ENCODE data around the gene H2BK1. TPM values are rescaled to one million over a fixed set of nuclear protein-coding genes. Genes with fewer than 3 reads are reported as not detected.

Gene H2BK1
- total RNA-seq, 4 donors from 2014 or later: not detected

GRCh38 chr7:151250181-151251132 lies 40.2 kb upstream of the H2BK1 start:
- 55% methylated on average over 7 of the region's 7 CpGs for WGBS
- TF ChIP-seq EP300 (IDR thresholded peaks at IDR 0.05): no peak
- TF ChIP-seq CTCF (IDR thresholded peaks at IDR 0.05): no peak
- no peak for TF ChIP-seq POLR2AphosphoS5 (IDR thresholded peaks at IDR 0.05)
- no peak for TF ChIP-seq POLR2A (IDR thresholded peaks at IDR 0.05)
- Histone ChIP-seq H3K27me3 (peaks cover 5% of the 10 kb centered on the region), H3K36me3 (no peaks in the 10 kb centered on the region), H3K4me1 (peaks cover 73% of the 10 kb centered on the region), H3K9me3 (no peaks in the 10 kb centered on the region), H3K27ac (peak overlapping the region; percentile 86), H3K4me3 (peak overlapping the region; percentile 58)
- peak in 1 of 2 donors; percentile 56 for DNase-seq (ENCODE audit: low spot score in 2 of 2)

- Histone ChIP-seq H3K27me3 (peaks cover 9% of the 10 kb centered on the region), H3K4me1 (peaks cover 80% of the 10 kb centered on the region), H3K4me3 (peak overlapping the region; percentile 68)
Measured at GRCh38 chr7:151249732-151250072, 39.4 kb upstream of the H2BK1 start.

GRCh38 chr7:151249034-151249731 lies 38.9 kb upstream of the H2BK1 start:
- peak in 1 of 2 donors; percentile 83 for DNase-seq (ENCODE audit: low spot score in 2 of 2)
- Histone ChIP-seq H3K27me3 (peaks cover 9% of the 10 kb centered on the region), H3K4me3 (peak overlapping the region; percentile 68), H3K36me3 (no peaks in the 10 kb centered on the region), H3K27ac (peak overlapping the region; percentile 86), H3K9me3 (no peaks in the 10 kb centered on the region), H3K4me1 (peaks cover 84% of the 10 kb centered on the region)
- WGBS: 3% methylated on average over 20 of the region's 45 CpGs
- TF ChIP-seq CTCF (IDR thresholded peaks at IDR 0.05) (no peak), POLR2AphosphoS5 (IDR thresholded peaks at IDR 0.05) (no peak), POLR2A (IDR thresholded peaks at IDR 0.05) (no peak), EP300 (IDR thresholded peaks at IDR 0.05) (no peak)

More at GRCh38 chr7:151249732-151250072, 39.4 kb upstream of the H2BK1 start:
- Histone ChIP-seq H3K36me3 (no peaks in the 10 kb centered on the region), H3K27ac (peak overlapping the region; percentile 86), H3K9me3 (no peaks in the 10 kb centered on the region)
- peak in 1 of 2 donors; percentile 75 for DNase-seq (ENCODE audit: low spot score in 2 of 2)
- TF ChIP-seq CTCF (IDR thresholded peaks at IDR 0.05): no peak
- WGBS: 12% methylated on average over 5 of the region's 5 CpGs

GRCh38 chr7:151248346-151249033 lies 38.2 kb upstream of the H2BK1 start, which contains the start of gene SMARCD3:
Gene SMARCD3 (minus strand): TSS chr7:151248694. CDS start chr7:151248562, 132 bp downstream.
- H3K27me3 ChIP-seq: peaks cover 9% of the 10 kb centered on the region
- peak in 1 of 2 donors; percentile 74 for DNase-seq (ENCODE audit: low spot score in 2 of 2)

GRCh38 chr7:151247611-151248345 lies 37.5 kb upstream of the H2BK1 start:
- Histone ChIP-seq H3K9me3 (no peaks in the 10 kb centered on the region), H3K4me3 (peak overlapping the region; percentile 68), H3K36me3 (no peaks in the 10 kb centered on the region), H3K27me3 (peaks cover 9% of the 10 kb centered on the region), H3K4me1 (peaks cover 80% of the 10 kb centered on the region), H3K27ac (peak overlapping the region; percentile 86)
- DNase-seq (ENCODE audit: low spot score in 2 of 2): peak in 1 of 2 donors; percentile 70
- WGBS: 23% methylated on average over 12 of the region's 29 CpGs
- TF ChIP-seq POLR2AphosphoS5 (IDR thresholded peaks at IDR 0.05) (no peak), EP300 (IDR thresholded peaks at IDR 0.05) (no peak), POLR2A (IDR thresholded peaks at IDR 0.05) (no peak), CTCF (IDR thresholded peaks at IDR 0.05) (no peak)

More at GRCh38 chr7:151248346-151249033, 38.2 kb upstream of the H2BK1 start, which contains the start of gene SMARCD3:
- WGBS: under 1% methylated on average over 48 of the region's 71 CpGs
- Histone ChIP-seq H3K27ac (peak within 1 kb of the TSS; percentile 86), H3K9me3 (no peaks in the 10 kb centered on the region), H3K36me3 (no peaks in the 10 kb centered on the region), H3K4me1 (peaks cover 84% of the 10 kb centered on the region), H3K4me3 (peak within 1 kb of the TSS; percentile 68)
- TF ChIP-seq POLR2AphosphoS5 (IDR thresholded peaks at IDR 0.05) (no peak), EP300 (IDR thresholded peaks at IDR 0.05) (no peak)
